A549 (cell line): ENCODE measurements around the gene EPHB1. TPM values are rescaled to one million over a fixed set of nuclear protein-coding genes. Genes with fewer than 3 reads are reported as not detected.

ENCODE experiments used
- ATAC-seq, 2 experiments: fragments of 200-7000 bp in 1 of 2; fragments of >200 bp in 1 of 2; cut with Nextera tagmentation in 1 of 2; cut with Tn5 transposase in 1 of 2; 3 replicates each; pipeline versions ENCODE4 v1.8.0 to v1.9.1; 2018 to 2020; ENCODE audit warnings: mild to moderate bottlenecking in 1 of 2, moderate library complexity in 1 of 2
- CTCF ChIA-PET: fragments of 300-600 bp; sonication (Branson Sonifier 250); formaldehyde crosslinking; extraction: SDS; loops from one replicate; lab custom pipeline; 2021; ENCODE audit warnings: antibody characterized with exemption, inconsistent platforms; lab: Yijun Ruan, JAX
- POLR2A ChIA-PET: fragments of 350-600 bp; formaldehyde crosslinking; extraction: SDS; loops from one replicate; lab custom pipeline; 2021; ENCODE audit warnings: antibody characterized with exemption, inconsistent platforms; lab: Yijun Ruan, JAX
- DNase-seq, 2 experiments: peaks; one replicate each; pipeline versions ENCODE4 v3.0.0 to v3.0.0-alpha.2; 2011 to 2016; ENCODE audit warnings: low read depth in 1 of 2, low spot score in 1 of 2
- FAIRE-seq: peaks from 2 replicates; lab custom pipeline; 2011; peaks lifted over from hg19 to GRCh38; lab: Jason Lieb, UNC
- H3K27ac ChIP-seq, 2 experiments: fragments of >200 bp; sonication (Bioruptor Twin); formaldehyde crosslinking; 3 replicates each; pipeline ENCODE4 v1.5.1; 2016 to 2017
- H3K4me1 ChIP-seq: fragments of >200 bp; sonication (Bioruptor Twin); formaldehyde crosslinking; 3 replicates; pipeline ENCODE4 v1.6.1; 2016
- H3K4me2 ChIP-seq: fragments of >200 bp; sonication (Bioruptor Twin); formaldehyde crosslinking; 3 replicates; pipeline ENCODE4 v1.6.1; 2016
- H3K4me3 ChIP-seq: fragments of >200 bp; sonication (Bioruptor Twin); formaldehyde crosslinking; 3 replicates; pipeline ENCODE4 v1.5.1; 2016
- H3K9me3 ChIP-seq: fragments of >200 bp; sonication (Bioruptor Twin); formaldehyde crosslinking; 3 replicates; pipeline ENCODE4 v1.6.1; 2016
- CBX8 ChIP-seq: fragments of 200-600 bp; sonication (generic); IDR thresholded peaks from 2 replicates; pipeline ENCODE4 v1.6.1; 2016
- CHD2 ChIP-seq: fragments of 150-350 bp; IDR thresholded peaks from 2 replicates; pipeline ENCODE4 v1.6.1; 2014; ENCODE audit warnings: low read length; ENCODE audit not compliant: partially characterized antibody
- CHD4 ChIP-seq: fragments of 200-600 bp; sonication (generic); IDR thresholded peaks from 2 replicates; pipeline ENCODE4 v1.6.1; 2016; ENCODE audit warnings: antibody characterized with exemption, mild to moderate bottlenecking, borderline replicate concordance
- EHMT2 ChIP-seq: fragments of 200-600 bp; sonication (generic); IDR thresholded peaks from 2 replicates; pipeline ENCODE4 v1.6.1; 2016; ENCODE audit warnings: antibody characterized with exemption, low read depth, mild to moderate bottlenecking, moderate library complexity
- EP300 ChIP-seq, 2 experiments: fragments of >200 bp; sonication (Bioruptor Twin); formaldehyde crosslinking; IDR thresholded peaks; 2 replicates in 1 of 2; 3 replicates in 1 of 2; pipeline ENCODE4 v1.6.1; 2016 to 2017
- FOSB ChIP-seq: fragments of 250-450 bp; sonication (Bioruptor Pico); IDR thresholded peaks from 2 replicates; pipeline ENCODE4 v1.5.0; 2020; ENCODE audit warnings: mild to moderate bottlenecking, moderate library complexity
- FOXS1 ChIP-seq: fragments of 250-450 bp; sonication (Bioruptor Pico); IDR thresholded peaks from 2 replicates; pipeline ENCODE4 v1.5.0; 2020; ENCODE audit warnings: mild to moderate bottlenecking, moderate library complexity
- HOXA7 ChIP-seq: fragments of 250-450 bp; sonication (Bioruptor Pico); IDR thresholded peaks from 2 replicates; pipeline ENCODE4 v1.5.0; 2020; ENCODE audit warnings: mild to moderate bottlenecking, moderate library complexity
- HOXB5 ChIP-seq: fragments of 250-450 bp; sonication (Bioruptor Pico); IDR thresholded peaks from 2 replicates; pipeline ENCODE4 v1.5.0; 2020; ENCODE audit warnings: mild to moderate bottlenecking, moderate library complexity
- MYC ChIP-seq: IDR thresholded peaks from 2 replicates; pipeline ENCODE4 v1.6.1; 2012; ENCODE audit warnings: mild to moderate bottlenecking, inconsistent platforms, low read length, improper control_type of control experiment, borderline replicate concordance
- NFE2L2 ChIP-seq: fragments of 150-350 bp; conservative IDR thresholded peaks from 2 replicates; pipeline ENCODE4 v1.6.1; 2014; ENCODE audit warnings: low read length
- RCOR1 ChIP-seq: fragments of 150-350 bp; IDR thresholded peaks from 2 replicates; pipeline ENCODE4 v1.6.1; 2014; ENCODE audit warnings: antibody characterized with exemption, low read length, low read depth
- REST ChIP-seq: fragments of 200-600 bp; sonication (generic); IDR thresholded peaks from 2 replicates; pipeline ENCODE4 v1.6.1; 2016; ENCODE audit warnings: antibody characterized with exemption, mild to moderate bottlenecking, moderate library complexity
- TP53 ChIP-seq: fragments of 250-450 bp; sonication (Bioruptor Pico); IDR thresholded peaks from 2 replicates; pipeline ENCODE4 v1.5.0; 2021; ENCODE audit warnings: mild to moderate bottlenecking, moderate library complexity
- USF2 ChIP-seq: fragments of 450-650 bp; IDR thresholded peaks from 2 replicates; pipeline ENCODE4 v1.6.1; 2014; ENCODE audit warnings: antibody characterized with exemption
- ZFP36 ChIP-seq: fragments of 450-650 bp; IDR thresholded peaks from 2 replicates; pipeline ENCODE4 v1.6.1; 2014; ENCODE audit warnings: borderline replicate concordance; ENCODE audit not compliant: partially characterized antibody
- ZNF302 ChIP-seq: fragments of 250-450 bp; sonication (Bioruptor Pico); IDR thresholded peaks from 2 replicates; pipeline ENCODE4 v1.9.0; 2021; ENCODE audit warnings: inconsistent platforms, mild to moderate bottlenecking, moderate library complexity
- WGBS: methylation state at CpG from one replicate; pipeline ENCODE4 v1.1.6; 2017; ENCODE audit errors: missing lambda C conversion rate; 5-methylcytosine and 5-hydroxymethylcytosine counted together
- polyA plus RNA-seq, 4 experiments: library from polyadenylated mRNA; depleted of rRNA in 3 of 4; stranded (reverse); fragments of >200 nt; fragmentation: RNase III in 1 of 4; extraction: RNeasy Plus Mini Kit Qiagen cat#74134 plus additional on column Dnase treatment in 1 of 4; gene quantifications; 2 replicates in 3 of 4; 3 replicates in 1 of 4; pipeline ENCODE4 v1.2.3, GENCODE V29; 2011 to 2017
- TF ChIP-seq, protein P1 (sequence below): IDR thresholded peaks from 2 replicates; pipeline ENCODE4 v1.6.1; 2012

The EPHB1 gene
- polyA plus RNA-seq, 2 of the 4 experiments (the other 2 are of a cell fraction), result 0.18 to 0.21 TPM

DNA sequence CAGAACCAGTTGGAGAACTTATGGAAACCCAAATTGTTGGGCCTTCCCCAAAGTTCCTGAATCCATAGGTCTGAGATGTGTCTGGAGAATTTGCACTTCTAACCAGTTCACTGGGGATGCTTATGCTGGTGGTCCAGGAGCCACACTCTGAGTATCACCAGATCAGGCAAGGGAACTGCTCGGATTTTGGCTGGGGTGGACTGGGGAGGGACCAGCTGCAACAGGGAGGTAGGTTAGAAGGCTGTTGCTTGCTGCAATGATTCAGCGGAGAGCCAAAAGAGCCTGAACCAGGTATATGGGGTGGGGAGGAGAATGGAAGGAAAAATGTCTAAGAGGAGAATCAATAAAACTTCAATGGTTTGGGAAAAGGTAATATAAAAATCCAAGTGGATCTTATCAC is 45.9 kb upstream of the EPHB1 start:
- Histone ChIP-seq H3K4me2 (no peak overlapping the region), H3K4me1 (no peaks in the 10 kb centered on the region), H3K9me3 (no peaks in the 10 kb centered on the region), H3K27ac (no peak overlapping the region), H3K4me3 (no peak overlapping the region)
- ChIA-PET POLR2A (no interaction called here), CTCF (no interaction called here)
- FAIRE-seq (no peak), ATAC-seq (no peak), DNase-seq (no peak)
- 56% methylated on average over 2 of the region's 2 CpGs for WGBS
- TF ChIP-seq CHD2, result no peak
- no peak for TF ChIP-seq EHMT2
- TF ChIP-seq ZFP36, result no peak

DNA sequence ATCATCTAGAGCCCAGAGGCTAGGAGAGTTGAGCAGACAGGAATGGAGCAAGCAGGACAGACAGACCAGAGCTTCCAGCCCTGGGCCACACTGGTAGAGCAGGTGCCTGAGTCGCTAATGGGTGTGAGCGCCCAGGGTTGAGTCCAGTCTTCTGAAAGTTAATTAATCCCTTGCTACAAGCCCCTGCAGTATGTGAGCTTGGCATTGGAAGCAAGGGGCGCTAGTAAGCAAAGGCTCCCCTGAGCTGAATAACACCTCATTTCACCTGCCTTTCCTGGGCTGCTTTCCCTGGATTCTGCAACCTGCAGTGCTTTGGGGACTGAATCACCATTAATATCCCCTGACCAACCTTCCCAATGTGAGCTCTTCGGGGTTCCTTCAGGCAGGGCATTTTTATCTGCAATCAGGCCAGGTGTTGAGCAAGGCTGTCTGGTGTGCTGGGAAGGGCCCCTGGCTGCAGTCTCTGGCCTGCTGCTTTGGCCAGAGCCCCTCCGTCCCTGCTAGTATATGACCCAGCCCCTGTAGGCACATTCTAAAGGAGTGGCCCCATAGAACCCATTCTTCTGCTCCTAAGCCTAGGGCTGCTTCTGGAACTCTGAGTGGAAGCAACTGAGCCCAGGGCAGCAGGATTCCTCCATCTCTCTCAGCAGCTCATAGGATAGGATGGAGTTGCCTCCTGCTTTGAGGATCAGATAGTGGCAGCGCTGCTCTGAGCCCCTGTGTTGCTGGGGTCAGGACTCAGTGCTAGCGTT is 45.1 kb upstream of the EPHB1 start:
- ChIA-PET POLR2A (no interaction called here), CTCF (no interaction called here)

More for the DNA sequence above, 45.1 kb upstream of the EPHB1 start:
- DNase-seq (no peak), FAIRE-seq (no peak), ATAC-seq (no peak)
- H3K4me3 ChIP-seq, result no peak overlapping the region
- TF ChIP-seq TP53 (CRISPR knock-in tag) (no peak), FOSB (CRISPR knock-in tag) (no peak), CBX8 (no peak), NFE2L2 (no peak), ZNF302 (no peak), CHD4 (no peak), HOXA7 (CRISPR knock-in tag) (no peak), EP300 (IDR thresholded peaks at IDR 0.05) (no peak), REST (no peak), USF2 (no peak), RCOR1 (no peak), HOXB5 (CRISPR knock-in tag) (no peak), MYC (no peak), FOXS1 (CRISPR knock-in tag) (no peak)
- TF ChIP-seq, protein P1, sequence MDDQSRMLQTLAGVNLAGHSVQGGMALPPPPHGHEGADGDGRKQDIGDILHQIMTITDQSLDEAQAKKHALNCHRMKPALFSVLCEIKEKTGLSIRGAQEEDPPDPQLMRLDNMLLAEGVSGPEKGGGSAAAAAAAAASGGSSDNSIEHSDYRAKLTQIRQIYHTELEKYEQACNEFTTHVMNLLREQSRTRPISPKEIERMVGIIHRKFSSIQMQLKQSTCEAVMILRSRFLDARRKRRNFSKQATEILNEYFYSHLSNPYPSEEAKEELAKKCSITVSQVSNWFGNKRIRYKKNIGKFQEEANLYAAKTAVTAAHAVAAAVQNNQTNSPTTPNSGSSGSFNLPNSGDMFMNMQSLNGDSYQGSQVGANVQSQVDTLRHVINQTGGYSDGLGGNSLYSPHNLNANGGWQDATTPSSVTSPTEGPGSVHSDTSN, result no peak
- WGBS, result 22% methylated on average over 7 of the region's 7 CpGs
- H3K9me3 ChIP-seq, result no peaks in the 10 kb centered on the region
- H3K4me1 ChIP-seq, result no peaks in the 10 kb centered on the region
- H3K27ac ChIP-seq, result no peak overlapping the region
- H3K4me2 ChIP-seq, result no peak overlapping the region
